CD4-positive, alpha-beta T cell treated with Interleukin-21 for 1 hour (primary cell): ENCODE measurements around the gene LRCH4.
A peak's percentile ranks its signal among the peaks of the same experiment; 100 is the strongest.

Experiments used
- DNase-seq: peaks from one replicate; pipeline ENCODE4 v3.0.0-alpha.2; 2020

The LRCH4 gene, protein sequence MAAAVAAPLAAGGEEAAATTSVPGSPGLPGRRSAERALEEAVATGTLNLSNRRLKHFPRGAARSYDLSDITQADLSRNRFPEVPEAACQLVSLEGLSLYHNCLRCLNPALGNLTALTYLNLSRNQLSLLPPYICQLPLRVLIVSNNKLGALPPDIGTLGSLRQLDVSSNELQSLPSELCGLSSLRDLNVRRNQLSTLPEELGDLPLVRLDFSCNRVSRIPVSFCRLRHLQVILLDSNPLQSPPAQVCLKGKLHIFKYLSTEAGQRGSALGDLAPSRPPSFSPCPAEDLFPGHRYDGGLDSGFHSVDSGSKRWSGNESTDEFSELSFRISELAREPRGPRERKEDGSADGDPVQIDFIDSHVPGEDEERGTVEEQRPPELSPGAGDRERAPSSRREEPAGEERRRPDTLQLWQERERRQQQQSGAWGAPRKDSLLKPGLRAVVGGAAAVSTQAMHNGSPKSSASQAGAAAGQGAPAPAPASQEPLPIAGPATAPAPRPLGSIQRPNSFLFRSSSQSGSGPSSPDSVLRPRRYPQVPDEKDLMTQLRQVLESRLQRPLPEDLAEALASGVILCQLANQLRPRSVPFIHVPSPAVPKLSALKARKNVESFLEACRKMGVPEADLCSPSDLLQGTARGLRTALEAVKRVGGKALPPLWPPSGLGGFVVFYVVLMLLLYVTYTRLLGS

DNA sequence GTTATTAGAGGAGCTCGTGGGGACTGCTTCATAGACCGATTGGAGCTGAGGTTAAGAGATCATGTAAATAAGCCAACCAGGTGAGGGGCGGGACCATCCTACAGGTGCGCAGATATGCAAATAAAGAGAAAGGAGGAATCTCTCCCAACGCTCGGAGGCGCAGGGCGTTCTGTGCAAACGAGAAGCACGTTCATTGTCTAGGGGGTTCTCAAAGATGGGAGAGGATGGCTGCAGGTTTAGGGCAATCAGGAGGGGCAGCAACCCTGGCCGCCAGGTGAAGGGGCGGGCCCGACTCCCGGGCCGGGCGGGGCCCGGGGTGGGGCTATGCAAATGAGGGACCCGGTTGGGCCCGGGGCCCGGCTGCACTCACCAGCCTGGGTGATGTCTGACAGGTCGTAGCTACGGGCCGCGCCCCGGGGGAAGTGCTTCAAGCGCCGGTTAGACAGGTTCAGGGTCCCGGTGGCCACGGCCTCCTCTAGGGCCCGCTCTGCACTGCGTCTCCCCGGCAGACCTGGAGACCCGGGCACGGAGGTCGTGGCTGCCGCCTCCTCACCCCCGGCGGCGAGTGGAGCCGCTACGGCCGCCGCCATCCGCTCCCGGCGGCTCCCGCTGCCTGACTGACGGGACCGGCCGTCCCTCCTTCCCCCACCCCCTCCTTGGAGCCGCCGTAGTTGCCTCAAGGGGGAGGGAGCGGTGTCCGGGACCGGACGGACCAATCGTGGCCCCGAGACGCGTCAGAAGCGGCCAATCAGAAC, at the start of gene LRCH4:
Gene LRCH4, minus strand, starts transcription at position 619 of the 755 bp plus-strand sequence. Its CDS starts 29 bp downstream, at position 590.
- peak; percentile 69 for DNase-seq

DNA sequence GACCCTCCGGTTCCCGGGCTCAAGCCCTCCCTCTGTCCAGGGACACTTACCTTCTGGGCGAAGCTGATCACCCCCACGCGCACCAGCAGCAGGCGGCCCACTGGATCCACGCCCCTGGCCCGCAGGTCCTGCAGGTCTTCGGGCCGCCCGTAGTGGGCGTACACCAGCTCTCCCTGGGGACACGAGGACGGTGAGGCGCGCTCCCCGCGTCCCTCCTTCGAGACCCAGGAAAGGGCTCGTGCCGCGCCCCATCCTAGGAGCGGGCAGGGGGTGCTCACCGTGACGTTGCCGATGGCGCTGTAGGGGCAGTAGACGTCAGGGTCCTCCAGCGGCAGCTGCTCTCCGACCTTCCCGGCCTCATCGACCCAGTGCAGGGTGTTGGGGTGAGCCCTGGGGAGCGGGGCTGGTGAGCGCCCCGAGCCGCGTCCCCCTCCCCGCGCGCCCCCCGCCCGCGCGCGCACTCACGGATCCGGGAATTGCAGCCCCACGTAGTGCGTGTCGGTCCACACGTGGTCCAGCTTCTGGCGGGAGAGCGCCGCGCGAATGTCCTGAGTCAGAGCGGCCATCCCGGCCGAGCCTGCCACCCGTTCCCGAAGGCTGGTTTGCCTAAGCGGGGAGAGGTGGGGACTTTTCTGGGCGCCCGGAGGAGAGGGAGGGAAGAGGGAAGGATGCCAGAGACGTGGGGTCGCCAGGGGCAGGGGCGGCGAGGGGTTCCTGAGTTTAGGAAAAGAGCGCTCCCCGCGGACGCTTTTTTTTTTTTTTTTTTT, 47.2 kb upstream of the LRCH4 start:
- DNase-seq, result peak; percentile 67

DNA sequence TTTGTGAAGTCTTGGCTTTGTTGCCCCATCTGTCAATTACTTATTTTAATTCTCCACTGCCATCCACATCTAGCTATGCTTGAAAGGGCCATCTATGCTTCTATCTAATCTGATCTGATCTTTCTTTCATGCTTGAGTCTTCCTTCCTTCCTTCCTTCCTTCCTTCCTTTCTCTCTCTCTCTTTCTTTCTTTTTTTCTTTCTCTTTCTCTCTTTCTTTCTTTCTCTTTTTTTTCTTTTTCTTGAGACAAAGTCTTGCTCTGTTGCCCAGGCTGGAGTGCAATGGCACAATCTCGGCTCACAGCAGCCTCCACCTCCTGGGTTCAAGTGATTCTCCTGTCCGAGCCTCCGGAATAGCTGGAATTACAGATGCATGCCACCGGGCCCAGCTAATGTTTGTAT, 44.1 kb upstream of the LRCH4 start:
- no peak for DNase-seq

DNA sequence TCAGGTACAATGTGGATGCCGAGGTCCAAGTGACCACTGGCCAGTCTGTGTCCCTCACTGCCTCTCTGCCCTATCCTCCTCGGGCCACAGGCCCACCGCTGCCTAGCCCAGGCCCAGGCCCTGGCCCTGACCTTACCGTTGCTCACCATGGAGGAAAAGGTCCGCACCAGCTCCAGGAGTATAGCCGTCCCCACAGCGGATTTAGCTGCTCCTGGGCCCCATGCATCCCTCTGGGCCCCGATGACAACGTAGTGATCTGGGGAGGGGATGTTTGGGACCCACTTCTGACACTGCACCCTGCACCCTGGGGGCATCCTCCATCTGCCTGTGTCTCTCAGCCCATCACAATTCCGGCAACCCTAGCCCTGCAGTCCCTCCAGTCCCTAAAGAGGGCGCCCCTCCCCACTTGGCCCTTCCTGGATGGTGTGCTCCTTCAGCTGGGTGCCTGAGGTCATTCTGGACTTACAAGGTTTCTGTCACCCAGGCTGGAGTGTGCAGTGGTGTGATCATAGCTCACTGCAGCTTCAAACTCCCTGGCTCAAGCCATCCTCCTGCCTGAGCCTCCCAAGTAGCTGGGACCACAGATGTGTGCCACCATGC, 43.3 kb upstream of the LRCH4 start:
- peak; percentile 26 for DNase-seq

DNA sequence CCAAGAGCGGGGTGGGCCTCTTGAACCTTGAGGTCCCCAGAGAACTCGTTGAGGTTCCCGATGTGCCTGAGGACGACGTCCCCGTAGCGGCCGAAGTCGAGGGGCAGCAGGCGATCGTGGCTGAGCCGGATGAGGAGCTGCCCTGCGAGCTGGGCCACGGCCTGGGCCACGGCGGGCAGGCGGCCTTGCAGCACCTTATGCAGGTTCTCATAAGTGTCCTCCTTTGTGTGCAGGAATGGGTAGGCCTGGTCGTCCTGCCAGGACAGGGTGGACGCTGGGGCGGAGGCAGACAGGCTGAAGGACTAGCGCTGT, 41.3 kb upstream of the LRCH4 start:
- DNase-seq, result no peak

DNA sequence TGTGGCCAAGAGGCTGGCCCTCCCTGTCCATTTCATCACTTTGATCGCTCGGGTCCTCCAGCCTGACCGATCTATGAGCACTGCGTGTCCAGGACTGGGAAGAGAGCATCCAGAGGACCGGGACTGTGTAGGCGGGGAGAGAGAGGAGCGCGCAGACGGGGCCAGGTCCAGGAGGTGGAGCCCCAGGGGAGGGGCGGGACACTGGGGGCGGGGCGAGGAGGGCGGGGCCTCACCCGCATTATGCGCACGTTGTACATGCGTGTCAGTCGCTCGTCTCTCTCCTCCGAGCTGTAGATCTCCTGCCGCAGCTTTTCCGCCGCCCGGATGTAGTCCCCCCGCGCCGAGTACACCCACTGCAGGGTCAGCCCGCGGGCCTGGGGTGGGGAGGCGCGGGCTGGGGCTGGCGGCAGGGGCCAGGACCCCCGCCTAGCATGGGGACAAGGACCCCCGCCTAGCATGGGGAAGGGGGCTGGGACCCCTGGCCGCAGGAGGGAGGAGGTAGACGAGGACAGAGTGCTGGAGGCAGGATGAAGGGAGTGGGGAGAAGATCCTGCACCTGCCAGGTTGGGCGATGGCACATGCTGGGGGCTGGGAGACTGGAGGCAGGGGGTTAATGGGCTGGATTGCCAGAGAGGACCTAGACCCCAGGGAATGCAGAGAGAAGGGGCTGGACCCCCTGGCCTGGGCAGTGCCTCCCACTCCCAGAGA, 40.8 kb upstream of the LRCH4 start:
- DNase-seq, result peak; percentile 93

DNA sequence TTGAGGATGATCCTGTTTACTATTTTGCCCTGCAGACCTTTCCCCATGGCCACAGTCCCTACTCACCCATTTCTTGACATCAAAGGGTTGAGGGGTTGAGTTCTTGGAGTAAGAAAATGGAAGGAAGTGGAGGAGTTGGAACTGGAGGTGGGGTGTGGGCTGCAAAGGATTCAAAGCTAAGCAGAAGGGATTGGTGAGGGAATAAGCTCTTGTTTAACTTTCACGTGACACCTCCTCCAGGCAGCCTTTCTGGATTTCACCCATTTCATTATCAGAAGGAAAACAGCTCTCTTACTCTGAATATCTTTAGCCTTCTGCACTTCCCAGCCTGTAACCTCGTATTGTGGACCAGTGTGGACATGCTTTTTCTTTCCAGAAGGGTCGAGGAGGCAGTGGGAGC, 40.1 kb upstream of the LRCH4 start:
- no peak for DNase-seq

DNA sequence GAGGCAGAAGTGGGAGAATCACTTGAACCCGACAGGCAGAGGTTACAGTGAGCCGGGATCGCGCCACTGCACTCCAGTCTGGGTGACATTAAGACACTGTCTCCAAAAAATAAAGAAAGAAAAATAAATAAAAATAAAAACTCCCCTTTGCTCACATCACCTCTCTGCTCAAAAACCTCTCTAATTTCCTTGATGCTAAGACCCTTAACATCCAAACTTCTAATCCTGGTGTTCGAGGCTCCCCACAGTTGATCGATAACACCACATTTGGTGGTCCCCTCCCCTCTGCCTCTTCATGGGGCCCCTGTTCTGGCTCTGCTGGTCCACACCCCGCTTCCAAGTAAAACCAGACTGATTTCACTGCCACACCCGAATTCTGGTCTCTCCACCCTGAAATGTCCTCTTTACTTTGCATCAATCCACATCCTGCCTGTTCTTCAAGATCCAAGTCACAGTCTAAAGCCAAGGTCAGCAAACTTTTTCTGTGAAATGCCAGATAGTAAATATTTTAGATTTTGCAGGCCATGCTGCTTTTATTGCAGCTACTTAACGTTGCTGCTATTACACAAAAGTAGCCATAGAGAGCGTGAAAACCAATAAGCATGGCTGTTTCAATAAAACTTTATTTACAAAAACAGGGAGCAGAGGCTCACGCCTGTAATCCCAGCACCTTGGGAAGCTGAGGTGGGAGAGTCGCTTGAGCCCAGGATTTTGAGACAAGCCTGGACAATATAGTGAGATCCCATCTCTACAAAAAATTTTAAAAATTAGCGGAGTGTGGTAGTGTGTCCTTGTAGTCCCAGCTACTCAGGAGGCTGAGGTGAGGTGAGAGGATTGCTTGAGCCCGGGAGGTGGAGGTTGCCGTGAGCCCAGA, 38.3 kb upstream of the LRCH4 start:
- DNase-seq, result no peak

DNA sequence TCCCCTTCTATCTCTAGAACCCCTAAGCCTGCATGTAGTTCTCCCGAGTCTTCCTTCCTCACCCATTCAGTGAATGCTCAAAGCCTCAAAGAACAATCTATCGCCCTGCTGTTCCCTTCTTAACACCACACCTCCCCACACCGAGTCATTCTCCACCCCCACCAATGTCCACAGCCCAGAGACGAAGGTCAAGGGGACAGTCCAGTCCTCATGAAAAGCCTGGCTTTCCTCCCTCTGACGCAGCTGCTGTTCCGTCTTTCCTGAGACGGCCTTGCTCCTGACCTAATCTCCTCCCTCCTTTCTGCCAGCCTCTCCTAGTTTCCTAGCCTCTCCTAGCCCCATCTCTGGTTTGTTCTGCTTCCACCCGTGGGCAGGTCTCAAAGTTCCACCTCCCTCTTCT, 35.6 kb upstream of the LRCH4 start:
- no peak for DNase-seq

DNA sequence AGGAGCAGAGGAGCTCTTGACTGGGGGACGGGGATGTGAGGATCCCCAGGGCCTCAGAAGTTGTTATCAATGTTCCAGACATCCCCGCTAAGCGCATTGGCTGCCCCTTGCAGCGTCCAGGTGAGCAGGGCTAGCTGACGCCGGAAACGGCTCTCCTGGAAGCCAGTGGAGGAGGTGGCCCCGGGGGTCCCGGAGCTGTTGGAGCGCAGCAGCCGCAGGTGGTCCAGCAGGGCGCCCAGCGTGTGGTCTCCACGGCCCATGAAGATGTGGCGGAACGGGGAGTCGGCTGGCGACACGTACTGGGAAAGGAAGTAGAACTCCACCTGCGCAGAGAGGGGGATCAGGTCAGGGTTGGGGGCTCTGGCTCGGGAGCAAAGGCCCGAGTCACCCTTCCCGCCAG, 34.9 kb upstream of the LRCH4 start:
- no peak for DNase-seq

DNA sequence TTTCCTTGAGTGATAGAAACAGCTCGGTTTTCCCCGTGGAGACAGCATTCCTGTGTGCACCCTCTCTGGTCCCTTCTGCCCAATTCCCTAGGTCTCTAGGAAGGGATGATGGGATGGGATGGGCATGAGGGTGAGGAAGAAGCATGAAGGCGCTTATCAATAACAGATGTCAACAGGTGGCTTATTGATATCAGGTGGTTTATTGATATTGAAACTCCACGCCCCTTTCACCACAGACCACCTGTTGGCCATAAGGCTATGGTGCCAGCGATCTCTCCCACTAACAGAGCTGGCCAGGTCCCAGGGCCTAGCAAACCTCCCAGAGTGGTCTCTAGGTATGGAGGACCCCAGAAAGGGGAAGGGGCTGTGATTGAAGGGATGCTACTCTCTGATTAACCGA, 34.3 kb upstream of the LRCH4 start:
- no peak for DNase-seq

DNA sequence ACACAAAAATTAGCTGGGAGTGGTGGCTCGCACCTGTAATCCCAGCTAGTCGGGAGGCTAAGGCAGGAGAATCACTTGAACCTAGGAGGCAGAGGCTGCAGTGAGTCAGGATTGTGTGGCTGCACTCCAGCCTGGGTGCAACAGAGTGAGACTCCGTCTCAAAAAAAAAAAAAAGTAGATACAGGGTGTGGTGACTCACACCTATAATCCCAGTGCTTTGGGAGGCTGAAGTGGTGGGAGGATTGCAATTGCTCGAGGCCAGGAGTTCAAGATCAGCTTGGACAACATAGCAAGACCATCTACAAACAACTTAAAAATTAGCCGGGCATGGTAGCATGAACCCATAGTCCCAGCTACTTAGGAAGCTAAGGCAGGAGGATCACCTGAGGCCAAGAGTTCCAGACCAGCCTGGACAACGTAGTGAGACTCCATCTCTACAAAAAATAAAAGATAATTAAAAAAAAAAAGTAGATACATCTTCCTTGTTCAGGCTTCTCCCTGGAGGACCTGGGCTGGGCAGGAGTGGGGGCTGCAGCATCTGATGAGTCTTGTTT, 28.5 kb upstream of the LRCH4 start:
- no peak for DNase-seq

DNA sequence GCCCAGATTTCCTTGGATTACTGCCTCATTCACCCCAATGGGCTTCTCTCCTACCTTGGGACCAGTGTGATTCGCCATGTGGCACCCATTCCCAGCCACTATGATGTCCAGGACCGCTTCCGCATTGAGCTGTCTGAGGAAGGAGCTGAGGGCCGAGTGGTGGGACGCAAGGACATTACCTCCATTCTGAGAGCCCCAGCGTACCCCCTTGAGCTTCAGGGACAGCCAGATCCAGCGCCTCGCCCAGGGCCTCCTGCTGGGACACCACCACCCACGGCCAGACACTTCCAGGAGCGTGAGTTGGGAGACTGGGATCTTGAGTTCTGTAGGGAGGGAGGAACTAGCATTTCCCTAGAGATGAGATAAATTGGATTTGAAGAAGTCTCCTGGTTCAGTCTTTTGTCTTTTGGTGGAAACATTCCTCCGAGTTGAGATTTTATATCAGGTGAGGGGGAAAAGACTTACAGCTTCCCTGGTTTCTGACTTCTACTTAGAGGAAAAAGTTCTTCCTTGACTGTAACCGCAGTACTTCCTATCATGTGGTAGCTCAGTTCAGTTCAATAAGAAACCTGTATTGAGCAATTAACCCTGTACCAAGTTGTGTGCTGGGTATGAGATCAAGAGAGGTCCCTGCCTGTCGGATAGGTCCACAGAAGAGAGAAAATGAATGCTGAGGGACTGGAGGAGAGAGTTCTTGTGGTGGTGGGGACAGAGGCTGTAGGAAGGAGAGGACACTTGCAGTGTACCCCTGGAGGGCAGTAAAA, 27.7 kb upstream of the LRCH4 start:
- no peak for DNase-seq

DNA sequence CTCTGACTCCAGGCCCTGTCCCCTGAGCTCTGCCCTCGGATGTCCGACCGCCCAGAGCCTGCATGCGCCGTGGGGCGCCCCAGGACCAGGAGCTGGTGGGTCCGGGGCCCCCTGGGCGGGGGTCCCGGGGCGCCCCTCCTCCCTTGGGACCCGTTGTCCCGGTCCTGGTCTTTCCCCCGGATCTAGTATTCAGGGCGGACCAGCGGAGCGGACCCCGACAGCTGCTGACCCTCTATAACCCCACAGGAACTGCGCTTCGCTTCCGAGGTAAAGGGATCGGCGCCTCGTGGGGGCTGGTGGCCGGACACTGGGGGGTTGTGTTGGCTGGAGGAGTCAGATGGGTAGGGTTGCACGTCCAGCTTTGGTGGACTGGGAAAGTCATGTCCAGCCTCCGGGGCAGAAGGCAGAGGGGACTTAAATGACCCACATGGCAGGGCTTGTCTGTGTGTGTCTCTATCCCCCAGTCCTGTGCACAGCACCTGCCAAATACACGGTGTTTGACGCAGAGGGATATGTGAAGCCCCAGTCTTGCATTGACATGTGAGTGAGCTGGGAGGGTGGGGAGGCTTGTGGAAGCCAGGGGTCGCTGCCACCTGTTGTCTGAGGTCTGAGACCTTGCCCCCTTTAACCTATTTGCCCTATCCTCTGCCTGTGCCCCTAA, 26.9 kb upstream of the LRCH4 start:
- DNase-seq, result peak; percentile 15

DNA sequence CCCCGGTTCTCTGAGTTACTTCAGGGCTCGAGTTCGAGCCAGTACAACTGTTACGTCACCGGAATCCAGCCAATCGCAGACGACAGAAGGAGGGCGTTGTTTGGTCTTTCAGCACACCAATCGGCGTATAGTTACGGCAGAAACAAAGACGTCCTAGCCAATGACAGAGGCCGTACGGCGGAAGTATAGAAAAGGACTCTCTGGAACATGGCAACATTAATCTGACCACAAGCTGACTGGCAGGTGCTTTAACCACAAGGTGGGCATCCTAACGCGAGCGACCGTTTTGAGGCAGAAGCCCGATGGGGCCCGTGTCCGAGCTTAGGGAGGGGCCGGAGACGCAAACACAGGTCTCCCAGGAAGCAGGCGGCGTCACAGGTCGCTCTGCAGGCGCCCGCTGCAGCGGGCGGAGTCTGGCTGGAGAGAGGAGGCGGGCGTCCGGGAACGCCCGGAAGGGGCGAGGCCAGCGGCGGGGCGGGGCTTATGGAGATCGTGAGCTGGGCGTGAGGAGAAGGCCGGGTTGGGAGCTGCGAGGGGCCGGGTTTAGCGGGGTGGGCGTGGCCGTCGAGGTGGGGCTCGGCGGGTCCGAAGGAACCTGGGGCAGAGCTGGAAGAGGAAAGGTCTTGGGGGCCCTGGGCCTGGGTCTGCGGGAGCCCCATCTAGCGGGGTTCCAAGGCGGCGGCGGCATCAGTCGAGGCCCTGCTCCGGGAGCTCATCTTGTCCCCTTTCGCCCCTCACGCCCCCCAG, 26.2 kb upstream of the LRCH4 start, which contains the start of gene MOSPD3:
Gene MOSPD3, plus strand, starts transcription at position 558 of the 747 bp plus-strand sequence. CDS start 252 bp downstream, outside the sequence.
- DNase-seq, result peak; percentile 98

DNA sequence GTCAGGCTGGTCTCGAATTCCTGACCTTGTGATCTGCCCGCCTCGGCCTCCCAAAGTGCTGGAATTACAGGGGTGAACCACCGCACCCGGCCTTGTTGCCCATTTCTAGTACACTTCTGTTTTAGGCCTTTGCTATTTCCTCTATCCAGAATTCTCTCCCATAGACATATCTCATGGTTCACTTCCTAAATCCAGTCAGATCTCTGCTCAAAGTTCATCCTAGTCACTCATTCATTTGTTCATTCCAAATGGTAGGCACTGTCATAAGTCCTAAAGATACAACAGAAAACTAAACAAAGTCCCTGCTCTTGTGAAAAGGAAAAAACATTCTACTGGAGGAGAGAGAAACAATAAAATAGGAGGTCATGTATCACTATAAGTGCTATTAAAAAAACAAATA, 24.0 kb upstream of the LRCH4 start:
- no peak for DNase-seq

DNA sequence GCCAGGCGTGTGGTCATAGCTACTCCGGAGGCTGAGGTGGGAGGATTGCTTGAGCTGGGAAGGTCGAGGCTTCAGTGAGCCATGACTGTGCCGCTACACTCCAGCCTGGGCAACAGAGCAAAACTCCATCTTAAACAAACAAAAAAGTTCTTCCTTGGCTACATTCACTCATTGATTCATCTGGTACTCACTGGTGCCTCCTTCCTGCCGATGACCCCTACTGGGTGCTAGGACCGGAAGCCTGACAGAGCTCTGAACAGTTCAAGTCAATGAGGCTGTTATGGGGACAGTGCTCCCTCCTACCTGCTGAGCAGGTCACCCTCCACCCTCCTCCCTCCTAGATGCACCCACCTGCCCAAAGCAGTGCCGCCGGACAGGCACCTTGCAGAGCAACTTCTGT, 21.2 kb upstream of the LRCH4 start:
- DNase-seq, result no peak

DNA sequence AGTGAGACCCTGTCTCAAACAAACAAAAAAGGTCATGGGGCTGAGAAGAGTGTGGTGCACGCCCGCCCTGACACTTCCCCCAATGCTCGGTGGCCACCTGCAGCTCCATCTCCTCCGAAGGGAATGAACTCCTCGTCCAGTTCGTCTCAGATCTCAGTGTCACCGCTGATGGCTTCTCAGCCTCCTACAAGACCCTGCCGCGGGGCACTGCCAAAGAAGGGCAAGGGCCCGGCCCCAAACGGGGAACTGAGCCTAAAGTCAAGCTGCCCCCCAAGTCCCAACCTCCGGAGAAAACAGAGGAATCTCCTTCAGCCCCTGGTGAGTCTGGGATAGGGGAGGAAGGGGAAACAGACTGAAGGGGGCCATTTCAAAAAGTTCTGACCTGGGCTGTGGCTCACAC, 20.4 kb upstream of the LRCH4 start:
- DNase-seq, result no peak
